Stomach (tissue), 9 donors: ENCODE results near the gene CFAP161. TPM values are rescaled to one million over a fixed set of nuclear protein-coding genes. Genes with fewer than 3 reads are reported as not detected.

ENCODE experiments used
- DNase-seq, 2 donors: peaks; one replicate each; pipeline versions ENCODE4 v3.0.0 to v3.0.0-alpha.2; 2013 to 2019
- H3K27ac ChIP-seq, 5 donors: fragments of 200-600 bp in 4 of 5; sonication (generic) in 4 of 5; one replicate each; pipeline ENCODE4 v1.5.1; 2013 to 2019; ENCODE audit warnings: mild to moderate bottlenecking in 1 of 5, moderate library complexity in 1 of 5
- H3K27me3 ChIP-seq, 3 donors: fragments of 200-600 bp; sonication (generic); one replicate each; pipeline ENCODE4 v1.5.1; 2017 to 2019; ENCODE audit warnings: mixed run types in 1 of 3
- H3K36me3 ChIP-seq, 4 donors: fragments of 200-600 bp; sonication (generic); 1 replicate in 3 of 4; 2 replicates in 1 of 4; pipeline ENCODE4 v1.5.1; 2016 to 2019
- H3K4me1 ChIP-seq, 4 donors: fragments of 200-600 bp; sonication (generic); one replicate each; pipeline ENCODE4 v1.5.1; 2016 to 2019
- H3K4me3 ChIP-seq, 4 donors: fragments of 200-600 bp; sonication (generic) in 3 of 4; one replicate each; pipeline ENCODE4 v1.5.1; 2016 to 2019; ENCODE audit warnings: mild to moderate bottlenecking in 1 of 4
- H3K9me3 ChIP-seq, 4 donors: fragments of 200-600 bp; sonication (generic); one replicate each; pipeline ENCODE4 v1.5.1; 2016 to 2019
- EP300 ChIP-seq: sonication (generic); formaldehyde crosslinking; IDR thresholded peaks from one replicate; pipeline ENCODE4 v1.6.1; 2017; ENCODE audit warnings: antibody characterized with exemption
- POLR2A ChIP-seq, 4 donors: fragments of 450-650 bp; IDR thresholded peaks; one replicate each; pipeline ENCODE4 v1.6.1; 2016; ENCODE audit warnings: antibody characterized with exemption in 4 of 4, control low read depth in 2 of 4, mild to moderate bottlenecking in 1 of 4, moderate library complexity in 1 of 4
- POLR2AphosphoS5 ChIP-seq, 3 donors: sonication (generic); formaldehyde crosslinking; IDR thresholded peaks; one replicate each; pipeline ENCODE4 v1.6.1; 2016; ENCODE audit warnings: antibody characterized with exemption in 3 of 3
- WGBS, 5 donors: extraction: QIAGEN DNeasy Blood & Tissue Kit in 3 of 5; methylation state at CpG; one replicate each; pipeline versions ENCODE4 v1.1.5 to v1.1.7; 2013 to 2018; 5-methylcytosine and 5-hydroxymethylcytosine counted together
- intact Hi-C: fragments of 100-400 bp; cut with DNase I; formaldehyde crosslinking; loops from one replicate; pipeline ENCODE4 v1.15.1; 2023; ENCODE audit warnings: low total_unique reads
- polyA plus RNA-seq, 3 donors: library from polyadenylated mRNA; stranded (reverse); fragments of 200-250 nt; gene quantifications; one replicate each; pipeline ENCODE4 v1.2.3, GENCODE V29; 2013
- total RNA-seq, 5 donors: library from RNA; depleted of rRNA; stranded (reverse); fragments of >200 nt; gene quantifications; one replicate each; pipeline versions ENCODE4 v1.1.0 to v1.2.3, GENCODE V29; 2014 to 2016
- TF ChIP-seq, protein P1 (sequence below), 7 experiments: fragments of 450-650 bp in 4 of 7; fragments of 200-600 bp in 3 of 7; sonication (generic) in 3 of 7; IDR thresholded peaks; one replicate each; pipeline ENCODE4 v1.5.1; 2016 to 2019; ENCODE audit warnings: antibody characterized with exemption in 7 of 7, control low read depth in 2 of 7, mild to moderate bottlenecking in 1 of 7
- donor health status: healthy with polysubstance abuse.
- donor health status: Bipolar disorder and iron deficiency.
- donor health status: healthy.

CFAP161 gene
- total and polyA plus RNA-seq, 8 donors, result 0.19 to 2.6 TPM; not detected in 6

DNA sequence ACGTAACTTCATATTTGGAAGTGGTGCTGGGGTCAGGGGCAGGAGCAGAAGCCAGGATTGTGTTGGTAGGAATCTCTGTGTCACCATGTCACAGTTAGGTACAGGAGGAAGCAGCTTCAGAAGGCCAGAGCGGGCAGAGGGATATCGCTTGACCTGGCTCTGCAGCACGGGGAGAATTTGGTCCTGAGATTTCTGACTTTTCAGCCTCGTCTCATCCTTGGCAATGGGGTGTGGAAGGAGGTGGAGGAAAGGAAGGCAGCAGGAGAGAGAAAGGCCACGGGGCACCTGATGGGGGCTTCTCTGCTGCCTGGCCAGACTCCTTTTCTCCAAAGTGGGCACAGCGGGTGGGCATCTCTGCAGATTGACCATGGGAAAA lies 63.2 kb downstream of the CFAP161 start:
- H3K36me3 ChIP-seq, result no peaks in the 10 kb centered on the region
- no peaks in the 10 kb centered on the region for H3K4me1 ChIP-seq
- 74 to 91% (median 89%) methylated on average over 7 of the region's 7 CpGs for WGBS, 5 donors
- no peak overlapping the region for H3K27ac ChIP-seq
- no peak overlapping the region for H3K4me3 ChIP-seq
- intact Hi-C loops, result no loop called here
- H3K27me3 ChIP-seq, result peaks cover 0 to 13% (median 0%) of the 10 kb centered on the region in 3 donors
- H3K9me3 ChIP-seq, result no peaks in the 10 kb centered on the region
- no peak for TF ChIP-seq EP300
- TF ChIP-seq POLR2A (IDR thresholded peaks at IDR 0.05), result no peak
- no peak for TF ChIP-seq POLR2AphosphoS5 (IDR thresholded peaks at IDR 0.05)
- TF ChIP-seq, protein P1, sequence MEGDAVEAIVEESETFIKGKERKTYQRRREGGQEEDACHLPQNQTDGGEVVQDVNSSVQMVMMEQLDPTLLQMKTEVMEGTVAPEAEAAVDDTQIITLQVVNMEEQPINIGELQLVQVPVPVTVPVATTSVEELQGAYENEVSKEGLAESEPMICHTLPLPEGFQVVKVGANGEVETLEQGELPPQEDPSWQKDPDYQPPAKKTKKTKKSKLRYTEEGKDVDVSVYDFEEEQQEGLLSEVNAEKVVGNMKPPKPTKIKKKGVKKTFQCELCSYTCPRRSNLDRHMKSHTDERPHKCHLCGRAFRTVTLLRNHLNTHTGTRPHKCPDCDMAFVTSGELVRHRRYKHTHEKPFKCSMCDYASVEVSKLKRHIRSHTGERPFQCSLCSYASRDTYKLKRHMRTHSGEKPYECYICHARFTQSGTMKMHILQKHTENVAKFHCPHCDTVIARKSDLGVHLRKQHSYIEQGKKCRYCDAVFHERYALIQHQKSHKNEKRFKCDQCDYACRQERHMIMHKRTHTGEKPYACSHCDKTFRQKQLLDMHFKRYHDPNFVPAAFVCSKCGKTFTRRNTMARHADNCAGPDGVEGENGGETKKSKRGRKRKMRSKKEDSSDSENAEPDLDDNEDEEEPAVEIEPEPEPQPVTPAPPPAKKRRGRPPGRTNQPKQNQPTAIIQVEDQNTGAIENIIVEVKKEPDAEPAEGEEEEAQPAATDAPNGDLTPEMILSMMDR (IDR thresholded peaks at IDR 0.05), result no peak
- no peak for DNase-seq

DNA sequence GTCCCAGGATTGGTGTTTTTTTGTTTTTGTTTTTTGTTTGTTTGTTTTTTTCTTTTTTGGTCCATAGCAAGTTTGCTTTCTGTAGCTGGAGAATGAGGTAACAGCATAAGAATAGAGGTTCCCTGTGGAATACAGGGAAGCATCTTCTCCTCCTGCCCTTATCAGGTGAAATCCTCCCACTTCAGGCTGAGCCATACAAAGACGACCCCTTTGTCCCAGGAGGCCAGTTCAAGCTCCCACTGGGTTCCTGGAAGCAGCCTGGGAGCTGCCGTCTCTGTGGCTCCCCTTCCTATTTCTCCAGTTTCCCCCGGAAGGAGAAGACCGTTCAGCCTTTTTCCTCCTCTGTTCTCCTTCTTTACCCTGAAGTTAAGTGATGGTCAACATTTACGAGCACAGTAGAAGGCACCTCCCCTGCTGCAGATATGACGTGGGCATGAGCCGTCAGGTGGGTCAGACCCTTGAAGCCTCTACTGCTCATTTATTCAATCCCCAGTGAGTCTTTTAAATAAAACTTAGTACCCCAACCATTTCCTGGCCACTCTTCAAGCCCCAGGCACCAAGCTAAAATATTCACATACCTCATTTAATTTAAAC lies 63.7 kb downstream of the CFAP161 start:
- DNase-seq, result no peak
- no peaks in the 10 kb centered on the region for H3K9me3 ChIP-seq
- WGBS, 5 donors, result 68 to 79% (median 79%) methylated on average over 7 of the region's 7 CpGs
- TF ChIP-seq, protein P1 (IDR thresholded peaks at IDR 0.05), result no peak
- no peak for TF ChIP-seq POLR2A (IDR thresholded peaks at IDR 0.05)
- no peak for TF ChIP-seq EP300
- no peak for TF ChIP-seq POLR2AphosphoS5 (IDR thresholded peaks at IDR 0.05)
- no peaks in the 10 kb centered on the region for H3K4me1 ChIP-seq
- H3K27ac ChIP-seq, result no peak overlapping the region
- no peaks in the 10 kb centered on the region for H3K36me3 ChIP-seq
- intact Hi-C loops, result no loop called here
- peaks cover 0 to 13% (median 0%) of the 10 kb centered on the region in 3 donors for H3K27me3 ChIP-seq
- H3K4me3 ChIP-seq, result no peak overlapping the region

Other genes starting within 250 kb of the CFAP161 start
- gene MESD, start 144.5 kb upstream of the CFAP161 start, total RNA-seq, result 10 to 100 TPM; 11.2 to 34.8 (median 24.2) TPM
- gene MESD, start 144.5 kb upstream of the CFAP161 start, polyA plus RNA-seq, result 1 to 10 TPM; 5.5 to 10.0 (median 9.2) TPM
- 10 to 100 TPM in 4 of 5 donors, 1 to 10 TPM in 1; 1.8 to 88.3 (median 21.0) TPM for gene TLNRD1, start 133.3 kb upstream of the CFAP161 start, total RNA-seq
- 1 to 10 TPM; 5.7 to 8.4 (median 6.9) TPM for gene TLNRD1, start 133.3 kb upstream of the CFAP161 start, polyA plus RNA-seq
- 10 to 100 TPM in 3 of 5 donors, 1 to 10 TPM in 2; 4.9 to 21.0 (median 13.3) TPM for gene IL16, start 62.6 kb downstream of the CFAP161 start, total RNA-seq
- gene IL16, start 62.6 kb downstream of the CFAP161 start, polyA plus RNA-seq, result 10 to 100 TPM in 1 of 3 donors, 1 to 10 TPM in 2; 5.8 to 10.2 (median 6.9) TPM
- 100 to 1,000 TPM in 1 of 5 donors, 1 to 10 TPM in 2, under 1 TPM in 1, not detected in 1; 0.89 to 157 (median 5.2) TPM for gene STARD5, start 189.9 kb downstream of the CFAP161 start, total RNA-seq
- 10 to 100 TPM in 1 of 3 donors, 1 to 10 TPM in 2; 3.4 to 13.4 (median 4.2) TPM for gene STARD5, start 189.9 kb downstream of the CFAP161 start, polyA plus RNA-seq
- gene TMC3, start 239.9 kb downstream of the CFAP161 start, total RNA-seq, result under 1 TPM in 2 of 5 donors, not detected in 3; under 0.01 to 0.92 TPM
- under 1 TPM in 1 of 3 donors, not detected in 2; 0.03 TPM for gene TMC3, start 239.9 kb downstream of the CFAP161 start, polyA plus RNA-seq